ENCODE results near the gene SLC35G3.
"Not testable (repeated sequence)": the region's sequence is repeated elsewhere in the genome, so short reads cannot be mapped to it uniquely, and the experiment has no call there.

SLC35G3 gene

GRCh38 chr17:35162755-35163154 is 31.4 kb downstream of the SLC35G3 start:
- no peak for DNase-seq

GRCh38 chr17:35161281-35161761 is 32.9 kb downstream of the SLC35G3 start:
- DNase-seq, result no peak

GRCh38 chr17:35160354-35161201 is 33.6 kb downstream of the SLC35G3 start:
- DNase-seq, result peak; percentile 31 to 50

- no peak for DNase-seq
Observed at GRCh38 chr17:35159940-35160339, 34.3 kb downstream of the SLC35G3 start.

GRCh38 chr17:35155246-35155645 is 38.9 kb downstream of the SLC35G3 start:
- no peak for DNase-seq

GRCh38 chr17:35154196-35155165 is 39.7 kb downstream of the SLC35G3 start:
- no peak for DNase-seq

GRCh38 chr17:35152421-35153140 is 41.6 kb downstream of the SLC35G3 start:
- no peak for DNase-seq

GRCh38 chr17:35151080-35151479 is 43.1 kb downstream of the SLC35G3 start:
- DNase-seq, result not testable (repeated sequence)

GRCh38 chr17:35149941-35150340 is 44.3 kb downstream of the SLC35G3 start:
- DNase-seq, result no peak

- no peak for DNase-seq
Observed at GRCh38 chr17:35148144-35148543, 46.0 kb downstream of the SLC35G3 start.

GRCh38 chr17:35147375-35147905 is 46.8 kb downstream of the SLC35G3 start, which contains the start of gene UNC45B:
TSS of gene UNC45B (plus strand) at chr17:35147817. CDS start at chr17:35148264, 447 bp downstream.
- no peak for DNase-seq

GRCh38 chr17:35146214-35146833 is 47.9 kb downstream of the SLC35G3 start:
- DNase-seq, result no peak

GRCh38 chr17:35144840-35145239 is 49.4 kb downstream of the SLC35G3 start:
- no peak for DNase-seq

Measured in activated CD4-positive, alpha-beta T cell treated with anti-CD3 and anti-CD28 coated beads for 4 hours (primary cell).